ACC112 (cell line): ENCODE measurements around the gene OXA1L.
"Not testable (repeated sequence)": the region's sequence is repeated elsewhere in the genome, so short reads cannot be mapped to it uniquely, and the experiment has no call there.

Experiments used
- H2AFZ ChIP-seq: fragments of 200-600 bp; sonication (generic); one replicate; pipeline ENCODE4 v1.6.0; 2017; ENCODE audit warnings: antibody characterized with exemption, low read length; ENCODE audit not compliant: unreplicated experiment
- H3K27ac ChIP-seq: fragments of 200-600 bp; sonication (generic); 2 replicates; pipeline ENCODE4 v1.5.1; 2014; ENCODE audit warnings: low read depth, mild to moderate bottlenecking, antibody characterized with exemption, low read length, moderate library complexity
- H3K27me3 ChIP-seq: fragments of 200-600 bp; sonication (generic); 2 replicates; pipeline ENCODE4 v1.6.1; 2014; ENCODE audit warnings: mild to moderate bottlenecking, antibody characterized with exemption, low read length, moderate library complexity, mixed read lengths; ENCODE audit not compliant: insufficient read depth
- H3K36me3 ChIP-seq: fragments of 200-600 bp; sonication (generic); 2 replicates; pipeline ENCODE4 v1.6.1; 2016; ENCODE audit warnings: mild to moderate bottlenecking, antibody characterized with exemption, low read length, moderate library complexity, mixed read lengths; ENCODE audit not compliant: insufficient read depth
- H3K4me1 ChIP-seq: fragments of 200-600 bp; sonication (generic); one replicate; pipeline ENCODE4 v1.6.1; 2016; ENCODE audit warnings: low read length, mixed read lengths; ENCODE audit not compliant: insufficient read depth, unreplicated experiment, control insufficient read depth
- H3K4me3 ChIP-seq: fragments of 200-600 bp; sonication (generic); 2 replicates; pipeline ENCODE4 v1.5.1; 2014; ENCODE audit warnings: mild to moderate bottlenecking, low read depth, low read length
- H3K79me2 ChIP-seq: fragments of 200-600 bp; sonication (generic); one replicate; pipeline ENCODE4 v1.6.0; 2016; ENCODE audit warnings: low read length; ENCODE audit not compliant: control insufficient read depth, unreplicated experiment, insufficient read depth

The OXA1L gene

DNA sequence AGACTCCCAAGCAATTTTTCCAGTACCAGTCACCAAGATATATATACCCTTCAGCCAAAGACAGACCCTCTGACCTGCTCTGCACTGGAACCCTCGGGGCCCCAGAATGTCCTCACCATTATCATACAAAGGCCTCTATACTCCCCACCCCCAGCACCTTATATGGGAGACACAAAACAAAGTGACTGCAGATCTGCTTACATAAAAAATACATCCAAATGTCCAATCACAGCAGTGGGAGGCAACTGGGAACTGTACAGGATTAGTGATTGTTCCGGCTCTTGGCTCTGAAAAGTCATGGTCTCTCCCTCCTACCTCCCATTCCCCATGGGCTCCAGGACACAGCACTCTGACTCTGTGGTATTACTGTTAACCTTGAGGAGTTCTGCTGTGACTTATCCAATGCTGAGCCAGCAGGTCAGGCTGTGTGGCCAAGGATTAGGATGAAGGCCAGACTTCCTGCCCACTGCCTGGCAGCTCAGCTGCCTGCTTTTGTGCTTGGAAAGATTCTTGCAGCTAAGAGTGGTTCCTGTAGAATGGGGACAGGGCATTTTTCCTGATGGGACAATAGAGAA is 13.7 kb downstream of the OXA1L start:
- Histone ChIP-seq H3K27me3 (no peaks in the 10 kb centered on the region), H3K79me2 (no peaks in the 10 kb centered on the region), H2AFZ (no peak overlapping the region), H3K4me1 (no peaks in the 10 kb centered on the region), H3K4me3 (no peak overlapping the region), H3K27ac (no peak overlapping the region), H3K36me3 (0 out of 2 replicates have a peak, but pooled peaks cover 3% of the 10 kb centered on the region)

DNA sequence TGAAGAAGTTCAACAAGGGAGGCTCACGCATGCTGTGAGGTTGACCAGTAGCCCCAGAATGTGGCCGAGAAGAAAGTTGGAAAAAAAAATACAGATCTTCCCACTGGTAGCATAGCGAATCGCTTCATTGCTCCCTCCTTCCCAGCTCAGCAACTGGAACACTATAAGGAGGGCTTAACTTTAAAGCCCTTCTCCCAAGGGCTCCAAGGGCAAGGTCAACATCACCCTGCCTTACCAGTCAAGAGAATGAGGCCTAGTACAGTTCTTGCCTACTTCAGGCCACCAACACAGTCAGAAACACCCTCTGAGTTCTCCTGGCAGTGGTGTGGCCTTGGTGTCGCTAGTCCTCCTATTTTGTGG is 14.4 kb downstream of the OXA1L start:
- Histone ChIP-seq H3K4me3 (no peak overlapping the region), H3K27ac (no peak overlapping the region), H2AFZ (no peak overlapping the region), H3K4me1 (no peaks in the 10 kb centered on the region), H3K27me3 (no peaks in the 10 kb centered on the region), H3K79me2 (no peaks in the 10 kb centered on the region), H3K36me3 (no peaks in the 10 kb centered on the region)

DNA sequence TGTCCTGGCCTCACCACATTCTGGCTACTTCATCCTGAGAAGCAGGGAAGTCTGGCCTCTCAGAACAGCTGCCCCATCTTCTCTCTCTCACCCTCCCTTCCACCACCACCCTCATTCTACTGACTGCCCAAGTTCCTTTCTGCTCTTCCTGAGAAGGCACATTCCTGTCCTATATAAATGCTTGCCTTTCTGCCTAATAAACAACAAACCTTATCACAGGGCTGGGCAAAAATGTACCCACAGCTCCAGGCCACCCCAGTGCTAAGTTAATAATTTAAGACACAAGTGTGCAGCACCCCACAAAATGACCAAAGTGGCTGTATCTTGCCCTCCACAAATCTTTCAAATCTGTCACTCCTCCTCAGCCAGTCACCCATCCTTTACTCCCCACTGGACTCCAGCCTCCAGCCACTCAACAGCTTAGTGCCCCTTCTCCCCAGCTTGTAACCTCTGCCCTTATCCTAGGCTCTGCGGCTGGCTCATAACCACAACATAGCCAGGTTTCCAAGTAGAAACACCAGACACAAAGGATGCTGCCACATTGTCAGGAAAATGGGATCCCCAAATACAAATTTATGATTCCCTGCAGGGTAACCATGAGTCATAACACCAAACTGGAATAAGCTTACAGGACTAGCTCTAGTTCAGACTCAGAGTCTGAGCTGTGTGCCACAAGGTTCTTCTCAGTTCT is 15.0 kb downstream of the OXA1L start:
- H3K27me3 ChIP-seq = no peaks in the 10 kb centered on the region
- H3K27ac ChIP-seq = no peak overlapping the region
- H3K36me3 ChIP-seq = no peaks in the 10 kb centered on the region
- no peaks in the 10 kb centered on the region for H3K79me2 ChIP-seq
- H3K4me3 ChIP-seq = no peak overlapping the region
- no peaks in the 10 kb centered on the region for H3K4me1 ChIP-seq
- no peak overlapping the region for H2AFZ ChIP-seq

DNA sequence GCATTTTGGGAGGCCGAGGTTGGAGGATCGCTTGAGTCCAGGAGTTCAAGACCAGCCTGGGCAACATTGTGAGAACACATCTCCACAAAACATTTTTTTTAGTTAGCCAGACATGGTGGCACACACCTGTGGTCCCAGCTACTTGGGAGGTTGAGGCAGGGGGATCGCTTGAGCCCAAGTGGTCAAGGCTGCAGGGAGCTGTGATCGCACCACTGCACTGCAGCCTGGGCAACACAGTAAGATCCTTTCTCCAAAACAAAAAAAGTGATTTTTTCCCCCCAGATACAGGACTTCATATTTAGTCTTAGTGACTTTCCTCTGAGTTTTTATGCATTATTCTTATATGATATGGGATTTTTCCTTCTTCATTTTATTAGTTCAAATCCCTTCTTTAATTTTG is 20.2 kb downstream of the OXA1L start:
- no peaks in the 10 kb centered on the region for H3K36me3 ChIP-seq
- no peaks in the 10 kb centered on the region for H3K27me3 ChIP-seq
- H2AFZ ChIP-seq = no peak overlapping the region
- H3K4me1 ChIP-seq = no peaks in the 10 kb centered on the region
- H3K79me2 ChIP-seq = no peaks in the 10 kb centered on the region
- H3K27ac ChIP-seq = no peak overlapping the region
- H3K4me3 ChIP-seq = no peak overlapping the region

DNA sequence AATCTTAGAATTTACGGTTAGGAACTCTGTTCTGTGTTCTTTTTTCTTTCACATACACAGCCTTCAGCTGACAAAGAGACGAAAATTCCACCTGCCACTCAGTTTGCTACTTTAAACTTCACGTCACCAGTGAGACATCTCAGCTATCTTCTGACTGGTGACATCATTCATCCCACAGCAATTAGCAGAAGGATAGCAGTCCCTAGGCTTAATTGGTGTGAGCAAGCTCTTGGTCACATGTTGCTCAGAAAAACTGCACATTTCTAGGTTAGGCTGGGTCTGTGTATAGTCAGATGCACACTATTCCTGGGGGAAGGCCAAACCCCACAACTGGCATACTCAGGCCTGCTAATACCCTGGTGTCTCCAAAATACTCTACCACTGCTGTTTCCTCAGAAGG is 24.8 kb downstream of the OXA1L start:
- Histone ChIP-seq H3K36me3 (no peaks in the 10 kb centered on the region), H3K79me2 (no peaks in the 10 kb centered on the region), H3K4me1 (no peaks in the 10 kb centered on the region), H3K4me3 (no peak overlapping the region), H3K27ac (no peak overlapping the region), H2AFZ (no peak overlapping the region), H3K27me3 (peaks cover 6% of the 10 kb centered on the region)

DNA sequence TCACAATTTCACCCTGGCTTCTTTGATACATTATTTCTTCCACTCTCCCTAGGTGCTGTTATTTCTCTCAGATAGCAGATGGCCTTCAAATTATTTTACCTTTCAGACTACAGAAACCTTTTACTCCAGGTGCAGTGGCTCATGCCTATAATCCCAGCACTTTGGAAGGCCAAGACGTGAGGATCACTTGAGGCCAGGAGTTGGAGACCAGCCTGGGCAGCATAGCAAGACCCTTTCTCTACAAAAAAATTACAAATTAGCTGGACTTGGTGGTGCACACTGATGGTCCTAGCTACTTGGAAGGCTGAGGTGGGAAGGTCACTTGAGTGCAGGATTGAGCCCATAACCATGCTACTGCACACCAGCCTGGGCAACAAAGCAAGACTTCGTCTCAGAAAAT is 25.7 kb downstream of the OXA1L start:
- H2AFZ ChIP-seq = no peak overlapping the region

DNA sequence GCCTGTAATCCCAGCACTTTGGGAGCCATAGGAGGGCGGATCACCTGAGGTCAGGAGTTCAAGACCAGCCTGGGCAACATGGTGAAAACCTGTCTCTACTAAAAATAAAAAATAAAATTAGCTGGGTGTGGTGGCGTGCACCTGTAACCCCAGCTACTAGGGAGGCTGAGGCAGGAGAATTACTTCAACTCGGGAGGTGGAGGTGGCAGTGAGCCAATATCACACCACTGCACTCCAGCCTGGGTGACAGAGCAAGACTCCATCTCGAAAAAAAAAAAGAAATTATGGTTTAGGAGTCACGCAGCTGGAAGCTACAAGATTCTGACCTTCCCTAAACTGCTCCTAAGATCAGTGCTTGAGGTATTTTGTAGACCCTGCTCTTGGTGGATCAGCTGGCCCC is 27.1 kb downstream of the OXA1L start:
- H3K27me3 ChIP-seq = peaks cover 12% of the 10 kb centered on the region
- H3K27ac ChIP-seq, H2AFZ ChIP-seq, H3K79me2 ChIP-seq, H3K4me3 ChIP-seq, H3K4me1 ChIP-seq, H3K36me3 ChIP-seq: not testable (repeated sequence)

More for the DNA sequence above, 25.7 kb downstream of the OXA1L start:
- H3K79me2 ChIP-seq = no peaks in the 10 kb centered on the region
- H3K27me3 ChIP-seq = peaks cover 12% of the 10 kb centered on the region
- H3K27ac ChIP-seq = no peak overlapping the region
- no peaks in the 10 kb centered on the region for H3K36me3 ChIP-seq
- no peak overlapping the region for H3K4me3 ChIP-seq
- no peaks in the 10 kb centered on the region for H3K4me1 ChIP-seq

DNA sequence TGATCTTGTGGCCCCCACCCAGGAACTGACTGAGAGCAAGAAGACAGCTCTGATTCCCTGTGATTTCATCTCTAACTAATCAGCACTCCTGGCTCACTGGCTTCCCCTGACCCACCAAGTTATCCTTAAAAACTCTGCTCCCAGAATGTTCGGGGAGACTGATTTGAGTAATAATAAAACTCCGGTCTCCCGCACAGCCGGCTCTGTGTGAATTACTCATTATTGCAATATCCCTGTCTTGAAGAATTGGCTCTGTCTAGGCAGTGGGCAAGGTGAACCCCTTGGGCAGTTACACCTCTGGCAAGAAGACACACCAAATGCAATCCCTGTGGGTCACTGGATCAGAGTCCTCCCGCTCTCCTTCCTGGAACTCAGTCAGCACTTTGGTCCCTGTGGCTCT is 27.5 kb downstream of the OXA1L start:
- no peaks in the 10 kb centered on the region for H3K79me2 ChIP-seq
- H3K4me3 ChIP-seq = no peak overlapping the region
- no peaks in the 10 kb centered on the region for H3K4me1 ChIP-seq
- peaks cover 15% of the 10 kb centered on the region for H3K27me3 ChIP-seq
- no peak overlapping the region for H2AFZ ChIP-seq
- H3K27ac ChIP-seq = no peak overlapping the region
- no peaks in the 10 kb centered on the region for H3K36me3 ChIP-seq

DNA sequence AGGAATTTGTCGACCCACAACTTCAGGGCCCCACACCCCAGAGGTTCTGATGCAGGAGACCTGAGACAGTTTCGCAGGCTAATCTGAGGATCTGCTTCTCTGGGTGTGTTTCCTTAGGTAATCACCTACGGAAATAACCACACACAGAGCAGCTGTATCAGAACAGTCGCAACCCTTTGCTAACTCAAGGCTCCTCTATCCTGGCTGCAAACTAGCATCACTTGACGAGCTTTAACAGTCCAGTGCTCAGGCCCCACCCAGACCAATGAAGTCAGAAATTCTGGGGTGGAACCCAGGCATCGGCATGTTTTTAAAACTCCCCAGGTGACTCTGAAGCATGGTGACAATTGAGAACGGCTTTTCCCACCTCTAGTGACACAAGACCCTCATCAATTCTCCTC is 28.1 kb downstream of the OXA1L start:
- H3K27me3 ChIP-seq = peaks cover 18% of the 10 kb centered on the region
- no peaks in the 10 kb centered on the region for H3K79me2 ChIP-seq

DNA sequence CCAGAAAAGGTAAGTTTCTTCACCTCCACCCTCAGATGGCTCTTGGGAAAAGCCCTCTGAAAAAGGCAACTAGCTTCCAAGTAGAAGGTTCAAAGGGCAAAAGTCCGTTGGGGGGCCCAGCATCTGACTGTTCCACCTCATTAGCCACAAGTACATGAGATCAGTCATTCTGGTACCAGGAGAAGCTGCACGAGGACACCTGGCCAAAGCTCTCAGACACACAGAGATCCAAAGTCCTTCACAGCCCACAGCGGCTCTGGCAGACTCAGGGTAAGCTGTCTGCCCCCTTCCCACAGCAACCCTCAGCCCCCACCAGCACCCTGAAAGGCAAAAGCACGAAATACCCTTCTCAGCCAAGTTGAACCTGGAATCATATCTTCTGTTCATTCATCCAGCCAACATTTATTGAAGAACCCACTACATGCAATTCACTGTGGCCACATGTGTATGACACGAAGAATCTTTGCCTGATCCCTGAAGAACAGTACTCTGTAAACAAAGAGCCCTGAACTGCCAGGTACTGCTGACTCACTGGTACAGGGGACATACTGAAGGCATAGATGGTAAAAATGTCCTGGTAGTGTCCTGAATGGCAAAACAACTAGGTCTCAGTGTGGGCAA is 29.7 kb downstream of the OXA1L start:
- Histone ChIP-seq H3K79me2 (no peaks in the 10 kb centered on the region), H2AFZ (no peak overlapping the region), H3K36me3 (no peaks in the 10 kb centered on the region), H3K4me3 (no peak overlapping the region), H3K27ac (no peak overlapping the region), H3K27me3 (peaks cover 18% of the 10 kb centered on the region), H3K4me1 (no peaks in the 10 kb centered on the region)

More for the DNA sequence above, 28.1 kb downstream of the OXA1L start:
- no peak overlapping the region for H2AFZ ChIP-seq
- no peaks in the 10 kb centered on the region for H3K36me3 ChIP-seq
- H3K4me3 ChIP-seq = no peak overlapping the region
- H3K4me1 ChIP-seq = no peaks in the 10 kb centered on the region
- no peak overlapping the region for H3K27ac ChIP-seq
